ENCODE results near the gene IL22RA2.

- TF ChIP-seq CTCF (IDR thresholded peaks at IDR 0.05) (no peak), POLR2A (IDR thresholded peaks at IDR 0.05) (no peak)
Measured at GRCh38 chr6:137150072-137150471, 23.4 kb downstream of the IL22RA2 start.
